Globus pallidus (tissue), 1 donor: ENCODE results near the gene NCF4.

Experiments
- DNase-seq: peaks from one replicate; pipeline ENCODE4 v3.0.0-alpha.2; 2015; ENCODE audit warnings: low spot score

NCF4 gene

DNA sequence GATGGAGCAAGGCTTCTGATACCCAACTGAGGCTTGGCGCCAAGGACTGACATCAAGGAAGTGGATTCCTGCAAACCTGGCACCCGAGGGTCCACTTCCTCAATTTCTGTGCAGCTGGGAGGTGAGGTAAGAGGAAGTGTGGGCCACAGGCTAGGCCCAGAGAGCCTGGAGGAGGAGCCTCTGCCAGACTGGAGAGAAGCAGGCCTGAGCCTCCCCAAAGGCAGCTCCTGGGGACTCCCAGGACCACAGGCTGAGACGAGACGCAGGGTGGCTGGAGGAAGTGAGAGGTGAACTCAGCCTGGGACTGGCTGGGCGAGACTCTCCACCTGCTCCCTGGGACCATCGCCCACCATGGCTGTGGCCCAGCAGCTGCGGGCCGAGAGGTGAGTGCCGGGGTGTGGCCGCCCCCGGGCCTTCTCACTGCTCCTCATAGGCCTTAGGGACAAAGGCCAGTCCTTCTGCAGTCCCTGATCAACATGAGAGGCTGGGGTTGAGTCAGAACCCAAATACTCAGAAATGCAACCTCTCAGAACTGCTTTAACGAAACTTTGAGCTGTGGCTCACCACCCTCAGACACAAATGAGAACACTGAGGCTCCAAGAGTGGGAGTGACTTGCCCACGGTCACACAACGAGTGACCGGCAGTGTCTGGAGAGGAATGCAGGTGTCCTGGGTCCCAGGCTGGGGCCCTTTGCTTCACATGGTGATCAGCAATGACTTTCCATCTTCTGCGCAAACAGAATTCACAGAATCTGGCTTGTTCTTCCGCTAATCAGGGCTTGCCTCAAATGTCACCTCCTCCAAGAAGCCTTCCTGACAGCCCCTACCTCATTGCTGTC, at the start of gene NCF4:
Gene NCF4 (plus strand): TSS at position 186 of the 839 bp plus-strand sequence. CDS start 166 bp downstream, at position 352.
- peak; percentile 67 for DNase-seq

DNA sequence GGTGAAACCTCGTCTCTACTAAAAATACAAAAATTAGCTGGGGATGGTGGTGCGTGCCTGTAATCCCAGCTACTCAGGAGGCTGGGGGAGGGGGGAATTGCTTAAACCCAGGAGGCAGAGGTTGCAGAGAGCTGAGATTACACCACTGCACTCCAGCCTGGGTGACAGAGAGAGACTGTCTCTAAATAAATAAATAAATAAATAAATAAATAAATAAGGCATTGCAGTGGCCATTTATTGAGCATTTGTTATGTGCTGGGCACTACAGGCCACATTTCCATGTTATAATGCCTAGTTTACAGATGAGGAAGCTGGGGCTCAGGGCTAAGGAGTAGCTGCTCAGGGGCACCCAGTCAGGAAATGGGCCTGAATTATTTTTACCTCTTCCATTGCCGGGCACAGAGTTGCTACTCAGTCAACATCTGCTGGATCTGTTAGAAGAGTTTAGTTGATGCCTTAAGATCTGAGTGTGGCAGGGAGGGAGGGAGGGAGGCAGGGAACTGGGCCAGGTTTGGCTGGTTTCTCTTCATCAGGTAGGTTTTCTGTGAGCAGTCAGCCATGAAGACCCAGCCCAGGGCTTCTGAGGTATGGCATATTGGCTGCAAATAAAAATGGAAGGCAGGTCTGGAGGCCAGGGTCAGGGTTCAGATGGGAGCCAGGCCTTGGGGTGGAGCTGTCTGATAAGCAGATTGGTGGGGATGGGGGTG, 49.6 kb upstream of the NCF4 start:
- no peak for DNase-seq

DNA sequence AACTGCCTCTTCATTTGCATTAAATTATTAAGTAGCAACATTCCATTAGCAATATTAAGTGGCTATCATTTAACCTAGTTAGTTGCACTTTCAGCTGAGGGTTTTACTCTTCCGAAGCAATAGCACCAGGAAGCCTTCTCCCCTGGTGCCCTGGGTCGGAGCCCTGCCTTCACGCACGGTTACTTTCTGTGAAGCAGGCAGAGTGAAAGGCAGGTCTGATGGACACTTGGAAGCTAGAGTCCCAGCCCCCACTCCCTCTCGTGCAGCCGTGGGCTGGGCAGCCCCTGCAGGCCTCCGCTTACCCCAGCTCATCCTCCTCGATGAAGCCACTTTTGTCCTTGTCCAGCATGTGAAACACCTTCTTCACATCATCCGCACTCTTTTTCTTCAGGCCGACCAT, 46.0 kb upstream of the NCF4 start:
- DNase-seq: no peak

DNA sequence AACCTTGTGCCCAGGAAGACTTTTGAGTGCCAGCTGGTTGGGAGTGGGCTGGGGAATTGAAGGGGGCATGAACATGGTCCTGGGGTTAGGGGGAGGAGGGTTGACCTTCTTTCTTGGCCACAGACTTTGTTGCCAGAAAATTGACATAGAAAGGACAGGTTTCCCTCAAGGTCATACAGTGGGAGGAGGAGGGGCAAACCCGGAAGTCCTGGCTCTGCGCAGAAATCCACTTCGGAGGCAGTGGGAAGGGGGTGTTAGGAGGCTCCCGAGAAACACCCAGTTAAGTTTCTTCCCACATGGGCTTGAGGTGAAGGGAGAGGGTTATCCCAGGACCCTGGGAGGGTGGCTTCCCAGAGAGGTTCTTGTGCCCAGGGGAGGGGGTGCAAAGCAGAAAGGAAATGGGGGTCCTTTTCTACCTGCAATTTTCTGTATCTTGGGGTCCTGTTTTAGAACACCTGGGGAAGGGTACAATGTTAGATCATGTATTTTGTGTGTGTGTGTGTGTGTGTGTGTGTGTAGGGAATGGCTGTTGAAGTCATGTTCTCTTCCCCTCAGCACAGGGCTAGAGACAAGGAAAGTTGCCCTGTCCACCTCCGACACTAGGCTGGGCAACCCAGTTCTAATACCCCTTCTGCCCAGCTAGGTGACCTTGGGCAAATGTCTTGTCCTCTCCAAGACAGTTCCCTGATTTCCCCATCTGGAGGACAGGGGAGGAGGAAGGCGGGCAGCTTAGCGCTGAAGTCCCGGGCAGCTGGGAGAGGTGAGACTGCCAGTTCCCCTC, 45.1 kb upstream of the NCF4 start:
- DNase-seq: no peak

DNA sequence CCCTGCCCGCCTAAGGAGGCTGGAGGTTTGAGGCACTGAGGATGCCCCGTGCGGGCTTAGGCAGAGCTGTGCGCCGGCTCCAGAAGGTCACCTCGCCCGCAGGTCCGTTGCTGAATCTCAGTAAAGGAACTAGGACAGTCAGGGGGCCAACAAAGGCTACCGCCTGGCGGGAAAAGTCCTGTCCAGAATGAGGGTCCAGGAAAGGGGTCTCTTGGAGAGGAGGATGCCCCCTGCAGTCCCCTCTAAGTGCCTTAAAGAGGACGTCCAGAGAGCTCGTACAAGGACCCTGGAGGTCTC, 44.5 kb upstream of the NCF4 start:
- DNase-seq: no peak

DNA sequence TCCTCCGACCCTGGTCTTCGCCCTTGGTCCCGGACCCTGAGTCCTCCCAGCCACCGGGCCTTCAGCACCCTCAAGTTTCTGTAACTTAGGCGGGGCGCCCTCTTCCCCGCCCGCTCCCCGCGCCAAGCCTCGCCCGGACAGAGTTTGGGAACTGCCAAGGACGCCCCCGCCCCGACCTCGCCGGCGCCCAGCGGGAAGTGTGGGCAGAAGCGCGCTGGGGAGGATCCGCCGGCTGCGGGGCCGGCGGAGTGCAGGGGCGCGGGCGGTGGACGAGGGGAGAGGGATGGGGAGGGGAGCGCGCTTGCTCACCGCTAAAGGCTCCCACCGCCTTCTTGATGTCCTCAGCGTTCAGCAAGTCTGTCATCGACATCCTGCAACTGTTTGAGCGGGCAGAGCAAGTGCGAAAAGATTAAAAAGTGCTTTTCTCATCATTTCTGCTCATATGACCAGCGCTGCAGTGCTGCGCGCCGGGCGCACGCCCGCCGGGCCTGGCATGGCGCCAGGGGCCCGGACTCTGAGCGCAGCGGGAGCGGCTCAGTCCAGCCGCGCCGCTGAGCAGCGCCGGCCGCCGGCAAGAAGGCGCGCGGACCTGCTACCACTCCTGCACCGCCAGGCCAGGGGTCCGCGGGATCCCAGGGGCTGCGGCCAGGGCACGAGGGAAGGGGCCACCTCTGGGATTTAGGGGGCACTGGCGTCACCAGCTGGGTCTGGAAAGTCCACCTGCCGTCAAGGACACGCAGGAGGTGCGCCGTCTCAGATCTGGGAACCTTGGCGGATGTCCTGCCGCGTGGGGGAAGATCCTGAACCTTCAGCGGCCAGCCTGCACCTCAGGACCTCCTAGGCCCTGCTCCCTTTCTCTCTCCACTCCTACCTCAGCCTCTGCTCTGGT, 43.9 kb upstream of the NCF4 start, which contains the start of gene PVALB:
Gene PVALB (minus strand): TSS at position 400 of the 889 bp plus-strand sequence. CDS start 30 bp downstream, at position 370.
- DNase-seq: no peak

DNA sequence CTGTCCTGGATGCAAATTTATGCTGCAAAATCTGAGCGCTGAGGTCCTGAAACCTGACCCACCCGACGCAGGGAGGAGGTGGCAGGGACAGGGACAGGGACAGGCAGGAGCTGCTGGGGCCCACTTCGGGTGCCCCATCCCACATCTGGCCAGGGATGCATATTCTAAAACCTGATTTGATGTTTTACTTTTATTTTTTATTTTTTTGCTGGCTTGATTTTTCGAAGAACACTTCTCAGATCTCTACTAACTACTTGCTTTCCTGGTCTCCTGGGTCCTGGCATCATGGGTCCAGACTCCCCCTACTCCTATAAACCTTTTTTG, 43.3 kb upstream of the NCF4 start:
- DNase-seq: no peak

DNA sequence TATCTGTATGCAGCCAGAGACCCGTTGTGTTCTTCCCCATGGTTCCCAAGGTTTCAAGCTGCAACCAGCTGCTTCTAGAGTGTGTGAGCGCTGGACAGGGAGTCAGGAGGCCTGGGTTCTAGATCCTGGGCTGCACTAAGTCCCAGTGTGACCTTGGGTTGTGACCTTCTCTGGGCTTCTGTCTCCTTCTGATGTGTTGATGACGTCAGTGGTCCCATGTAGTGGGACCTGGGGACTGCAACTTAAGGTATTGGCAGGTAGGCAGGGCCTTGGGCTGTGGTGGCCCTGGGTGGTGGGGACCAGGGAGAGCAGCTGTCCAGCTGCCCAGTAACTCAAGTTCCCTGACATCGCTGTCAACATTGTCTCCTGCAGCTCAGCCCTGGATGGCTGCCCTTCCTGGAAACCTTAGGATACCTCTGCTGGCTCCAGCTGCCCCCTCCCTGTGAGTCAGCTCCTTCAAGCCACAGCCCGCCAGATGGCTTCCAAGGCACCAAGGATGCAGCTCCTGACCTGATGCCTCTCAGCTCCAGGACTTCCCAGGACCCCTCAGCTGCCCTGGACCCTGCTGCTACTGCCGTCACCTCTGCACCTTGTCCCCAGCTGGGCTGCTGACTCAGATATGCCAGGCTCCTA, 42.7 kb upstream of the NCF4 start:
- DNase-seq: no peak

DNA sequence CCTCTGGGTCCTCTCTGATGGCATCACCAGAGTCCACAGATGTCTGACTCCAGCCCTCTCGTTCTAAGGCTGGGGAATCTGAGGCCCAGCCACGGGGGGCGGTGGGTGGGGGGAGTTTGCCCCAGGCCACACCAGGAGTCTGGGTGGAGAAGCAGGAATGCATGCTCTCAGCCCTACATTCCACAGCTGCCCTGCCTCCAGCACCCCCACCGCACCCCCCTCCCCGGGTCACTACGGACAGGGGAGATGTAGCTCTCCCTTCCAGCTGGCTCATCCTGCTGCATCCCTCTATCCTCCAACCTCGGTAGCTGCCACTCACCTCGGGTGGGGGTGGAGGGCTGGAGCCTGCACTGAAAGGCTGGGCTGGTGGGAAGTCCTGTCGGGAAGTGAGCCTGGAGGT, 41.7 kb upstream of the NCF4 start:
- DNase-seq: no peak

DNA sequence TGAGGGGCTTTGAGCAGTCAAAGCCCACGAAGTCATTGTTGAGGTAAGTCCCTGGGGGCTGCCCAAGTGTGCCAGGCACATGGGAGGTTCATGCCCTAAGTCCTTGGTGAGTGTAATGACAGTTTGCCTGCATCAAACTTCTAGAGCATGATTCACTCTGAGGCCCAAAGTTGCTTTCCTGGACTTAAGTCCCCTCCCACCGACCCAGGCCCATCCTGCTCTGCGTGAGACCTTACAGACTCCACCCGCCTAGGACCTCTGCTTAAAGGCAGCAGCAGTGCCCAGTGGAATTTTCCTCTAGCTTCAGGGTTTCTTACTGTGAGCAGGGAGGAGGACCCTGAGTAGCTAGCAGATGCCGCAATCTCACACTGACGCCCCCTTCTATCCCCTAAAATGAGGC, 38.2 kb upstream of the NCF4 start:
- DNase-seq: no peak

DNA sequence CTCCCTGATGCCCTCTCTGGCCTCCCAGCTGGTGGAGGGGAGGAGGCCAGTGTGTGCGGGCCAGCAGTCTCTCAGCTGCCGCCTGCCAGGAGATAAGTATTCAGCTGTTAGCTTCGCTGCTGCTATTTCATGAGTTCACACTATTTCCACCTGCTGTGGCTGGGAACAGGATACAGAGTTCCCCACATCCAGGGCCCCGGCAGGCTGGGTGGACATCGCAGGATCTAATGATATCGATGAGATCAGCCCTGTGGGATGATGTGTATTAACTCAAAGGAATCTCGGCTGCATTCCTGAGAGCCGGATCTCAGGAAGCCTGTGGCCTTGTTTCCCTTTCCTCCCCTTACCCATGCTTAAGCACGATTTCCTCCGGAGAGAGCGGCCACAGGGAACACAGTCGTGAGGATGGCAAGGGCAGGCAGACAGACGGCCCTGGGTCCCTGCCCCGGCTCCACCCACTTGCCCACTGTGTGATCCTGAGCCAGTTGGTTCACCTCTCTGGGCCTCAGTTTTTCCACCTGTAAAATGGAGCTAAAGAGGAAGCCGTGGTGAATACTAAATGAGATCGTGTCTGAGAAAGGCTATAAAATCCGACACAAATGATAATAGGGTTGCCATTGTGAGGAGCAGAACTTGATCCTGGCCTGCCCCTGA, 37.5 kb upstream of the NCF4 start:
- DNase-seq: no peak

DNA sequence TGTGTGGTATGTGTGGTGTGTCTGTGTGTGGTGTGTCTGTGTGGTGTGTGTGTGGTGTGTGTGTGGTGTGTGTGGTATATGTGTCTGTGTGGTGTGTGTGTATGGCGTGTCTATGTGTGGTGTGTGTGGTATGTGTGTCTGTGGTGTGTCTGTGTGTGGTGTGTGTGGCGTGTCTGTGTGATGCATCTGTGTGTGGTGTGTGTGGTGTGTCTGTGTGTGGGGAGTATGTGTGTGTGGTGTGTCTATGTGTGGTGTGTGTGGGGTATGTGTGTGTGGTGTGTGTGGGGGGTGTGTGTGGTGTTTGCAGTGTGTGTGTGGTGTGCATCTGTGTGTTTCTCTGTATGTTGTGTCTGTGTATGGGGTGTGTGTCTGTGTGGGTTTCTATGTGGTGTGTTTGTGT, 36.2 kb upstream of the NCF4 start:
- no peak for DNase-seq

DNA sequence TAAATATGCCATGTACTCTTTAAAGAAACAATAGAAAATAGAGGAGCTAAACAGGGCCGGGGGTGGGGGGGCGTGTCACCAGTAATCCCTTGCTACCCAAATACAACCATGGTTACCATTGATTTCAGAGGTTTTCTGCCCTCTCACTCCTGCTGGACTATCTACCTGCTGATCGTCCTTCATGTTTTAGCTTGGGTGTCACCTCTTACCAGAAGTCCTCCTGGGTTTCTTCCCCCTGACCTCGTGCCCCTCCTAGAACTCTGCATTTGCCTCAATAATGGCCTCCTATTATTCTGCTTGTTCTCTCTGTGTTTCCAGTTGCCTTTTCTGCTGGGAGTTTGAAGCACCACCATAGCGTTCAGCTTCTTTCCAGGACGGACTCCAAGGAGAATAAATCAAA, 34.5 kb upstream of the NCF4 start:
- no peak for DNase-seq

DNA sequence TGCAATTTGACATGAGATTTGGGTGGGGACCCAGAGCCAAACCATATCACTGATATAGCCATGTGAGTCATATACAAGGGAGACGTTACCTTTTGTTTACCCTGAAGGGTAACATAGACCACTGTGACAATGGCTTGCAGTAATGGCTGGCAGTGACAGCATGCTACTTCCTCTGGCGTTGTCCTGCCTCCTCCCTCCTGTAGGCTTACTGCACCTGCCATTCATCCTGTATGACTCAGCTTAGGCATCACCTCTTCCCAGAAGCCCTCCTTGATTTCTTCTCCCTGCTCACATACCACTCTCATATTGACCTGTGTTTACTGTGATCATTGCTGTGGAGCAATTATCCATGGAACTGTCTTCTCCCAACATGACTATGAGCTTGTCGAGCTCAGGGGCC, 32.0 kb upstream of the NCF4 start:
- DNase-seq: no peak

DNA sequence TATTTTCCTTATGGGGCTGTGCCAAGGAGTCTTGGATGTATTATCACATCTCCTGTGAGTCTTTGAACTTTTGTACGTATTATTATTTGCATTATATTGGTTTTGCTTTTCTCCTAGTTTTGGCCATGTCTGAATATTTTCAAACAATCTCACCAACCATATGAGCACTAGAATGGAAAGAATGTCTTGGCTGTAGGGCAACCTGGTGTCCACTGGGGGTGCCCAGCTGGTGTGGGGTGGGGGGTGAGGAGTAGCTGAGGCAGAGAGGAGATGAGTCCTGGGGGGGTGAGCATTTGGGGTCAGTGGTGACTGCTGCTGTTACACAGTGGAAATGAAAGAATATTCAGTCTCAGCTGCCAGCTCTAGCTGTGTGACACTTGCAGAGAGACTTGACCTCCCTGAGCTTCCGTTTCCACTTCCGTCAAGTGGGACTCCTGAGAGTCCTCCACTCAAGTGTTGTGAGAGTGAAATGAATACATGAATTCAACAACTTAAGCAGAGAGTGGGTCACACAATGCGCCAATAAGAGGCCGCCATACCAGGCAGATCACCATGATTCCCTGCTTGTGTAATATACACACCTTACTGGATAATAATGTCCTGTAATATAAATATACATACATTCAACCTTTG, 31.3 kb upstream of the NCF4 start:
- DNase-seq: no peak

DNA sequence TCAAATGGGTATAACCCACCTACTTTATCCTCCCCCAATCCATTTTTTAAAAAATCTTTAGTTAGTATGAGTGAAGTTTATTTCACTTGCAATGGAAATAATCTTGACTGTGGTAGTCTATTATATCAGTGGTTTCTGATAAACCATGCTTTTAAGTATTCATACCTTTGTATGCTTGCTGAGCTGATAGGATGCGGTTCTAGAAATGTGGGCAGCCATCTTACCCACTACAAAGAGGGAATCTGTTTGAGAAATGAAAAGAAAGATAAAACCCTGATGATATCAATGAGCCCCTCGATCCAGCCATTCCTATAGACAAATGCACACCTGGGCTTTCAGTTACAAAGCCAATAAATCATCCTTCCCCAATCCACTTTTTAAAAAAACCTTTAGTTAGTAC, 30.2 kb upstream of the NCF4 start:
- DNase-seq: no peak

DNA sequence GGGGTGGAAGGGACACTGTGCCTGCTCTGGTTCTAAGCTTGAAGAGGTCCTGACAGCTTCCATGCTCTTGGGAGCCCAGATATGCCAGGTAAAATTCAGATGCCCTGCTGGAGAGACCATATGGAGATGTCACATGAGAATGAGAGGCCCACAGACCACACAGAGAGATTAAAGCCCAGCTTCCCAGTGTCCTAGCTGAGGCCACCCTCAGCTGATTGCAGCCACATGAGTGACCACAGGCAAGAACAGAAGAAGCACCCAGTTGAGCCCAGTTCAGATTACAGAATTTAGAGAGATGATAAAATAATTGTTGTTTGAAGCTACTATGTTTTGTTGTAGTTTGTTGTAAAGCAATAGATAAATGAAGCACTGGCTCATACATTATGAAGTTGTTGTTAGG, 29.6 kb upstream of the NCF4 start:
- no peak for DNase-seq

DNA sequence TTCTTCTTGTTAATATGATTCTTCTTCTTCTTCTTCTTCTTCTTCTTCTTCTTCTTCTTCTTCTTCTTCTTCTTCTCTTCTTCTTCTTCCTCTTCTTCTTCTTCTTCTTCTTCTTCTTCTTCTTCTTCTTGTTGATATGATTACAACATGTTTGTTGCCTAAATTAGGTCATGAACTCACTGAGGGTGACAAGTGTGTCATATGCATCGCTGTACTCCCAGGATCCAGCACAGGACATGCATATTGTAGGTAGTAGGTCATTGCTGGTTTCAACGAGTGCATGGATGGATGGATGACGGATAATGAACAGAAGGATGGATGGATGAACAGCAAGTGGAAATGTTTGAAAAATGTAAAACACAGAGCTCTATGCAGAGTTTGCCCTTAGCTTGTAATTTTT, 29.1 kb upstream of the NCF4 start:
- DNase-seq: no peak

DNA sequence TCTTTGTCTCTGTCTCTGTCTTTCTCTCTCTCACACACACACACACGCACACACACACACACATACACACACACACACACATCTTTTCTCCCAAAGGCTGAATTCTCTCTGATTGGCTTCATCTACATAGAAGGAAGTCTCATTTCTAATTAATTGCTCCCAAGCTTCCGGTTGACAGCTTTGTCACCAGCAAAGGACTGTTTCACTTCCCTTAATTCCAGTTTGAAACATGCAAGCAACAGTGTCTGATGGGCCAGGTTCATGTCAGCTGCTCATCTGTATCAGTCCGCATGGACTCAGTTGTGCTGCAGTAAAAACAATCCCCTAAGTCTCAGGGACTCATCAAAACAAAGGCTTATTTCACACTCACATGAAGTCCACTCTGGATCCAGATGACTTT, 27.7 kb upstream of the NCF4 start:
- DNase-seq: no peak

DNA sequence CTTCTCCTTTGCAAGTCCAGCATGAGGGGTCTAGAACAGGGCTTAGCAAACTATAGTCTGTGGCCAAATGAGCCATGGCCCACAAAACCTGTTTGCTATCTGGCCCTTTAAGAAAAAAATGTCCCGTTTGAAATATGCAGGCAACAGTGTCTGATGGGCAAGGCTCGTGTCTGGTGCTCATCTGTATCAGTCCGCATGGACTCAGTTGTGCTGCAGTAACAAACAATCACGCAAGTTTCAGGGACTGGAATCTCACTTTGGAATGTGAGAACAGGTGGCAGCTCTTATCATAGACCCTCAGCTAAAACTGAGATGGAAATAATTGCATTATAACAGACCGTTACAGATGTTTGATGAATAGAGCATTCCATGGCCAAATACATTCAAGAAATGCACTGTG, 24.9 kb upstream of the NCF4 start:
- DNase-seq: no peak
